HUES64 (cell line): Measurements from ENCODE around the gene PTGS1.
A peak's percentile ranks its signal among the peaks of the same experiment; 100 is the strongest.
"Not testable (repeated sequence)": the region's sequence is repeated elsewhere in the genome, so short reads cannot be mapped to it uniquely, and the experiment has no call there.

Experiments
- H3K27ac ChIP-seq: 2 replicates; pipeline ENCODE4 v1.7.0; 2013; ENCODE audit warnings: low read depth, low read length, inconsistent platforms
- H3K27me3 ChIP-seq: 2 replicates; pipeline ENCODE4 v1.6.1; 2013; ENCODE audit warnings: mild to moderate bottlenecking, low read length; ENCODE audit not compliant: insufficient read depth
- H3K36me3 ChIP-seq: 2 replicates; pipeline ENCODE4 v1.6.1; 2013; ENCODE audit warnings: mild to moderate bottlenecking, low read length; ENCODE audit not compliant: insufficient read depth
- H3K4me1 ChIP-seq: 2 replicates; pipeline ENCODE4 v1.6.1; 2013; ENCODE audit warnings: mild to moderate bottlenecking, low read length, moderate library complexity; ENCODE audit not compliant: insufficient read depth
- H3K4me3 ChIP-seq: 2 replicates; pipeline ENCODE4 v1.5.1; 2013; ENCODE audit warnings: mild to moderate bottlenecking, low read length, moderate library complexity
- H3K9ac ChIP-seq: 2 replicates; pipeline ENCODE4 v1.6.1; 2013; ENCODE audit warnings: mild to moderate bottlenecking, low read depth, low read length
- H3K9me3 ChIP-seq: 2 replicates; pipeline ENCODE4 v1.6.1; 2013; ENCODE audit warnings: low read depth, low read length; ENCODE audit not compliant: insufficient read depth
- WGBS: fragments of 150-250, 120-280 bp; methylation state at CpG from one replicate; pipeline ENCODE4 v1.1.7; 2013; ENCODE audit warnings: missing lambda C conversion rate; 5-methylcytosine and 5-hydroxymethylcytosine counted together

The PTGS1 gene

DNA sequence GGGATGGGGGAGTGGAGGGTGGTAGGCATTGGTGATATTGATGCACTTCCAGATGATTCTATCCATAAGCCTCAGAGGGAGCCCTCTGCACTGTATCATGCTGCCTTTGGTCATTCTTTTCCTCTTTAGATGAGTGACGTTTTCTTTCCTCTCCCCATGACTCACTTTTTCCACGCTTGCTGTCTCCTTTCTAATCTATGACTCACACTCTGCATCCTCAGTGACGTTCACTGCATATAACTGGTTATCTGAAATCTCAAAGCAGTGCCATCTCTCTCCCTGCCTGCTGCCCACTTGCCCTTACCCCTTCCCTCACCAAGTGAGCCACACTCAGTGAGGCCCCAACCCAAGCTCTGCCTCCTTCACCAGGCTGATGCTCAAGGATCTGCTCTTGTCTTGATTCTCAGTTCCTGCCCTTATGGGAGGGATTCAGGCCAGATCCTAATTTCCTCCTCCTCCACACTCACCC, 31.6 kb downstream of the PTGS1 start:
- Histone ChIP-seq H3K4me3 (no peak overlapping the region), H3K27me3 (peaks cover 20% of the 10 kb centered on the region), H3K4me1 (no peaks in the 10 kb centered on the region), H3K36me3 (no peaks in the 10 kb centered on the region), H3K9me3 (peaks cover 3% of the 10 kb centered on the region; the same call in 1 of the 2 replicates), H3K9ac (no peak overlapping the region), H3K27ac (no peak overlapping the region)
- 53% methylated on average over 3 of the region's 3 CpGs for WGBS

DNA sequence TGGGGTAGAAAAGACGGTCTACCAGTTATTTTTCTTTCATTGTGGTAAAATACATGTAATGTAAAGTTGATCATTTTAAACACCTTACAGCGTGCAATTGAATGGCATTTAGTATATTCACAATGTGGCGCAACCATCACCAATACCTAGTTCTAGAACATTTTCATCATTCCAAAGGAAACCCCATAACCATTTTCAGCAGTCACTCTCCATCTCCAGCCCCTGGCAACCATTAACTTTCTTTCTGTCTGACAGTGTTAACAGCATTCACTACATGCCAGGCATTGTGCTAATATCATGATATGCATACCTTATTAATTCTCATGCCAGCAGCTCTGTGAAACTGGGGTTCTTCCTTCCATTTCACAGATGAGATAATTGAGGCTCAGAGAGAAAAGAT, 32.0 kb downstream of the PTGS1 start:
- H3K9me3 ChIP-seq, result peaks cover 3% of the 10 kb centered on the region; the same call in 1 of the 2 replicates
- no peaks in the 10 kb centered on the region for H3K36me3 ChIP-seq
- H3K27me3 ChIP-seq, result peaks cover 24% of the 10 kb centered on the region
- H3K27ac ChIP-seq, result no peak overlapping the region
- H3K4me3 ChIP-seq, result no peak overlapping the region
- WGBS, result 95% methylated on average over 2 of the region's 3 CpGs
- no peak overlapping the region for H3K9ac ChIP-seq
- H3K4me1 ChIP-seq, result no peaks in the 10 kb centered on the region

DNA sequence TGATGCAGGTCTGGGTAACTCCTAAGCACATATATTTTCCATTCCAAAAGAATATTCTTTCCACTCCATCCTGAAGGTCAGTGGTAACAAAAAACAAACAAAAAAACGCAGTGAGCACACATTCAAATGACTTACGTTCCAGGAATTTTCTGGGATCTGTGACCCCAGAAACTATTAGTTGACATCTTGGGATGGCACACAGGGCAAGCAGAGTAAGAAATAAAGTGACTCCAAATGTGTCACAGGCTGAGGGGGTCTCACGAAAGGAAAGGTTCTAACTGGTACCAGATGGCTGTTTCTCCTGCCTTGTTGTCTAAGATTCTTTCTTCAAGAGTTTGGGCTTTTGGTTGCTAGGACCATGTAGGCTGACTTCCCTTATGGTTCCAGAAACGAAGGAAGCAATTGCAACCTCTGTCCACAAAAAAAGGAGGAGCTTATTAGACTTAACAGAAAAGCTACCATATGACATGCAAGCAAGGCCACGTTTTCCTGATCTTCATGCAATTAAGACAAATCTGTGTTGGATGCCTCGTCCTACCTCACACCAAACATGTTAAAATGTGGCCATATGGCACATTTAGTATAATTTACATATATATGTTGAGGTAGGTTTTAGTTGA, 32.7 kb downstream of the PTGS1 start:
- Histone ChIP-seq H3K36me3 (no peaks in the 10 kb centered on the region), H3K9me3 (peaks cover 3% of the 10 kb centered on the region; the same call in 1 of the 2 replicates), H3K4me3 (no peak overlapping the region), H3K27ac (no peak overlapping the region), H3K9ac (no peak overlapping the region), H3K4me1 (no peaks in the 10 kb centered on the region), H3K27me3 (peaks cover 26% of the 10 kb centered on the region)
- WGBS, result 81% methylated on average over 6 of the region's 6 CpGs

DNA sequence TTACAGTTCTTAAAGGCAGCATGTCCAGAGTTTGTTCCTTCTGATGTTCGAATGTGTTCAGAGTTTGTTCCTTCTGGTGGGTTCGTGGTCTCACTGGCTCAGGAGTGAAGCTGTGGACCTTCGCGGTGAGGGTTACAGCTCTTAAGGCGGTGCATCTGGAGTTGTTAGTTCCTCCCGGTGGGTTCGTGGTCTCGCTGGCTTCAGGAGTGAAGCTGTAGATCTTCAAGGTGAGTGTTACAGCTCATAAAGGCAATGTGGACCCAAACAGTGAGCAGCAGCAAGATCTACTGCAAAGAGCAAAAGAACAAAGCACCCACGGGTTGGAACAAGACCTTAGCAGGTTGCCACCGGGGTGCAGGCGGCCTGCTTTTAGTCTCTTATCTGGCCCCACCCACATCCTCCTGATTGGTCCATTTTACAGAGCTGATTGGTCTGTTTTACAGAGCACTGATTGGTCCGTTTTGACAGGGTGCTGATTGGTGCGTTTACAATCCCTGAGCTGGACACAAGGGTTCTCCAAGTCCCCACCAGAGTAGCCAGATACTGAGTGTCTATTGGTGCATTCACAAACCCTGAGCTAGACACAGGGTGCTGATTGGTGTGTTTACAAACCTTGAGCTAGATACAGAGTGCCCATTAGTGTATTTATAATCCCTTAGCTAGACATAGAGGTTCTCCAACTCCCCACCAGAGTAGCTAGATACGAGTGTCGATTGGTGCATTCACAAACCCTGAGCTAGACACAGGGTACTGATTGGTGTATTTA, 34.7 kb downstream of the PTGS1 start:
- not testable (repeated sequence) for H3K36me3 ChIP-seq, H3K27ac ChIP-seq, H3K9me3 ChIP-seq, H3K9ac ChIP-seq, H3K4me1 ChIP-seq
- Histone ChIP-seq H3K4me3 (peak overlapping the region; percentile 46; the same call in 1 of the 2 replicates), H3K27me3 (peaks cover 26% of the 10 kb centered on the region)
- 91% methylated on average over 15 of the region's 15 CpGs for WGBS

DNA sequence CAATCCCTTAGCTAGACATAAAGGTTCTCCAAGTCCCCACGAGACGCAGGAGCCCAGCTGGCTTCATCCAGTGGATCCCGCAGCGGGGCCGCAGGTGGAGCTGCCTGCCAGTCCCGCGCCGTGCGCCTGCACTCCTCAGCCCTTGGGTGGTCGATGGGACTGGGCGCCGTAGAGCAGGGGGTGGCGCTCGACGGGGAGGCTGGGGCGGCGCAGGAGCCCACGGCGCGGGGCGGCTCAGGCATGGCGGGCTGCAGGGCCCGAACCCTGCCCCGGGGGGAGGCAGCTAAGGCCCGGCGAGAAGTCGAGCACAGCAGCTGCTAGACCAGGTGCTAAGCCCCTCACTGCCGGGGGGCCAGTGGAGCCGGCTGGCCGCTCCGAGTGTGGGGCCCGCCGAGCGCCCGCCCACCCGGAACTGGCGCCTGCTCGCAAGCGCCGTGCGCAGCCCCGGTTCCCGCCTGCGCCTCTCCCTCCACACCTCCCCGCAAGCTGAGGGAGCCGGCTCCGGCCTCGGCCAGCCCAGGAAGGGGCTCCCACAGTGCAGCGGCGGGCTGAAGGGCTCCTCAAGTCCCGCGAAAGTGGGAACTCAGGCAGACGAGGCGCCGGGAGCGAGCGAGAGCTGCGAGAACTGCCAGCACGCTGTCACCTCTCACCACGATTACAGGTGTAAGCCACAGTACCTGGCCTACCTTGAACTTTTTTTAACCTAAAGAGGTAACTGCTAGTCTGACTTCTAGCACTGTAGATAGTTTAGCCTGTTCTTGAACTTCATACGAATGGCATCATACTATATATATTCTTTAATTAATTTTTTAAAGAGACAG, 35.5 kb downstream of the PTGS1 start:
- WGBS, result 55% methylated on average over 60 of the region's 61 CpGs
- Histone ChIP-seq H3K27ac (no peak overlapping the region), H3K9me3 (peaks cover 3% of the 10 kb centered on the region; the same call in 1 of the 2 replicates), H3K9ac (peak overlapping the region; percentile 14; the same call in 1 of the 2 replicates), H3K4me1 (no peaks in the 10 kb centered on the region), H3K36me3 (no peaks in the 10 kb centered on the region), H3K27me3 (peaks cover 26% of the 10 kb centered on the region), H3K4me3 (peak overlapping the region; percentile 46)

DNA sequence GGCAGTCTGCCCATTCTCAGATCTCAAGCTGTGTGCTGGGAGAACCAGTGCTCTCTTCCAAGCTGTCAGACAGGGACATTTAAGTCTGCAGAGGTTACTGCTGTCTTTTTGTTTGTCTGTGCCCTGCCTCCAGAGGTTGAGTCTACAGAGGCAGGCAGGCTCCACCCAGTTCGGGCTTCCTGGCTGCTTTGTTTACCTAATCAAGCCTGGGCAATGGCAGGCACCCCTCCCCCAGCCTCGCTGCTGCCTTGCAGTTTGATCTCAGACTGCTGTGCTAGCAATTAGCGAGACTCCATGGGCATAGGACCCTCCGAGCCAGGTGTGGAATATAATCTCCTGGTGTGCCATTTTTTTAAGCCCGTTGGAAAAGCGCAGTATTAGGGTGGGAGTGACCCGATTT, 43.3 kb downstream of the PTGS1 start:
- 66% methylated on average over 7 of the region's 7 CpGs for WGBS
- not testable (repeated sequence) for H3K27ac ChIP-seq, H3K4me3 ChIP-seq, H3K9ac ChIP-seq, H3K4me1 ChIP-seq, H3K36me3 ChIP-seq, H3K27me3 ChIP-seq
- peaks cover 38% of the 10 kb centered on the region for H3K9me3 ChIP-seq

DNA sequence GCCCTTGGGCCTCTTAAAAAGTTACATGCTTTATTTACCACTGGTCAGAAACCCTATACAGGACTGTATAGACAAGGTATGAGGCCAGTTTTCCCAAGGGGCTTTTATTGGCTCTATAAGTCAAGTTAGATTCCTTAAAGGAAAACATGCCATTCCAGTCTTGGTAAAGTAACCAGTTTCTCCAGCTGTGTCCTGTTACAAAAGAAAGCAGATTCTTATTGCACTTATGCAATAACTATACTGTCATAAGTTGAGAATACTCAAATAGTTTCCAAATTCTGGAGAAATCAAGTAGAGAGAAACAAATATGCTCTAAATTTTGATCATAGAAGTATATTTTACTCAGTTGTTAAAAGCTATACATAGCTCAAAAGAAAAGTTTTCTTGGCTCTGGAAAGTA, 47.2 kb downstream of the PTGS1 start:
- peaks cover 74% of the 10 kb centered on the region for H3K9me3 ChIP-seq
- H3K27ac ChIP-seq, result no peak overlapping the region
- no peak overlapping the region for H3K9ac ChIP-seq
- no peaks in the 10 kb centered on the region for H3K4me1 ChIP-seq
- no peaks in the 10 kb centered on the region for H3K27me3 ChIP-seq
- H3K36me3 ChIP-seq, result no peaks in the 10 kb centered on the region
- no peak overlapping the region for H3K4me3 ChIP-seq

DNA sequence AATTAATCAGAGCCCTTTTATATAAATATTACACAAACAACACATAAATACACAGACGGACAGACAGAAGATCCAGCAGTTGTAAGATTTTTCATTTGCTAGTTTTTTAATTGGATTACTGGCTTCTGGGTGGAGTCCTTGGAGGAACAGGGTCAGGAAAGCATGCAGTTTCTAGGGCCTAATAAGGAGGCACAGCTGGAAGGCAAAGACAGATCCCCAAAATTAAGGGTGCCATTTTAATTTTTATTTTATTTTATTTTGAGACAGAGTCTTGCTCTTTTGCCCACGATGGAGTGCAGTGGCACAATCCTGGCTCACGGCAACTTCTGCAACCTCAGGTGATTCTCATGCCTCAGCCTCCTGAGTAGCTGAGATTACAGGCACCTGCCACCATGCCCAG, 49.5 kb downstream of the PTGS1 start:
- Histone ChIP-seq H3K4me3 (no peak overlapping the region), H3K4me1 (no peaks in the 10 kb centered on the region), H3K27me3 (no peaks in the 10 kb centered on the region), H3K36me3 (no peaks in the 10 kb centered on the region), H3K9ac (no peak overlapping the region), H3K9me3 (peaks cover 78% of the 10 kb centered on the region), H3K27ac (no peak overlapping the region)
- WGBS, result 76% methylated on average over 3 of the region's 3 CpGs

DNA sequence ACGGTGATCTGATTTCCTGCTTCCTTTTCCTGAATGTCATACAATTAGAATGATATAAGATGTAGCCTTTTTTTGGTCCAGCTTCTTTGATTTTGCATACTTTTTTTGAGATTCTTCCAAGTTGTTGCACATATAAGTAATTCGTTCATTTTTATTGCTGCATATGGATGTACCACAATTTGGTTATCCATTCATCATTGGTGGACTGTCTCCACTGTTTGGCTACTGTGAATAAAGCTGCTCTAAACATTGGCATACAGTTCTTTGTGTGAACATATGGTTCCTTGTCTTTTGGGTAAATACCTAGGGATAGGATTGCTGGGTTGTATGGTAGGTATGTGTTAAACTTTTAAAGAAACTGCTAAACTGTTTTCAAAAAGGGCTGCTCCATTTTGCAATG, 54.3 kb downstream of the PTGS1 start:
- H3K9me3 ChIP-seq, result peaks cover 44% of the 10 kb centered on the region
- no peak overlapping the region for H3K9ac ChIP-seq
- no peaks in the 10 kb centered on the region for H3K36me3 ChIP-seq
- no peak overlapping the region for H3K4me3 ChIP-seq
- no peaks in the 10 kb centered on the region for H3K4me1 ChIP-seq
- 67% methylated on average over 2 of the region's 2 CpGs for WGBS
- no peaks in the 10 kb centered on the region for H3K27me3 ChIP-seq
- H3K27ac ChIP-seq, result no peak overlapping the region

DNA sequence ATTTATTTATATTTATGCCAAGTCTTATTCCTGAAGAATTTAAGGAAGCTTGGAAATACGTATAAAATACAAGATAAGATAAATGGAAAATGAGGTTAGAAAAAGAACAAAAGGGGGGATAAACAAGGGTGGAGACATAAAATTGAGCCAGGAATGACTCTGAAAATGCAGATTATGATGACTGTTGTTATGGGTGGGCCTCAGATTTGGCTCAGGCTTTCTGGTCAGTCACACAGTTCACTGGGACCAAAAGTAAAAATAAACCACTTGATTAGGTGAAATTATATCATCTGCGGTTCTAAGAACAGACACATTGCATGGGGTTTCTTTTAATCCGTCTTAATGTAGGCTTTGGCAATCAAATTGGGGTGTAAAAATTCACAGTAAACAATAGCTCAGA, 55.9 kb downstream of the PTGS1 start:
- Histone ChIP-seq H3K9me3 (peaks cover 41% of the 10 kb centered on the region), H3K27me3 (no peaks in the 10 kb centered on the region), H3K4me3 (no peak overlapping the region), H3K36me3 (no peaks in the 10 kb centered on the region), H3K9ac (no peak overlapping the region), H3K27ac (no peak overlapping the region), H3K4me1 (no peaks in the 10 kb centered on the region)
- 87% methylated on average over 3 of the region's 3 CpGs for WGBS

DNA sequence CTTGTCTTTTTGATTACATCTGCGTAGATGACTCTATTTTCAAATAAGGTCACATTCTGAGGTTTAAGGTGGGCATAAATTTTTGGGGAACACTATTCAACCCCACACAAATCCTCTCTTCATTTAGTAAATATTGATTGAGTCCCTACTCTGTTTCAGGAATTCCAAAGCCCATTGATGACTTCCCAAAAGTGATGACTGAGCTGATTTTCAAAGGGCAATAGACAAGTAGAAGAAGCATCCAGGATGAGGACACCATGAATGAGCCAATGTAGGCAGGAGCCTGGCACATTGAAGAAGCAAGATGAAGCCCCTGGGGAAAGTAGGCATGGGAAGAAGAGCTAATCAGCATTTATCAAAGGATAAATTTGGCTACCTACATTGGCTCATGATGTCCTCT, 71.7 kb downstream of the PTGS1 start:
- no peak overlapping the region for H3K9ac ChIP-seq
- H3K36me3 ChIP-seq, result no peaks in the 10 kb centered on the region
- no peak overlapping the region for H3K4me3 ChIP-seq
- no CpG with 5 or more reads among the region's 1 CpG for WGBS
- H3K4me1 ChIP-seq, result no peaks in the 10 kb centered on the region
- peaks cover 37% of the 10 kb centered on the region for H3K9me3 ChIP-seq
- H3K27me3 ChIP-seq, result no peaks in the 10 kb centered on the region
- H3K27ac ChIP-seq, result no peak overlapping the region
